Measurements from ENCODE around the gene NEMP1.

The NEMP1 gene

GRCh38 chr12:57095440-57095839 lies 16.8 kb upstream of the NEMP1 start:
- TF ChIP-seq POLR2A (IDR thresholded peaks at IDR 0.05; ENCODE audit: low read depth, low read length) (no peak), TAF1 (IDR thresholded peaks at IDR 0.05; ENCODE audit: borderline replicate concordance, low read depth, low read length) (no peak), POLR2AphosphoS5 (IDR thresholded peaks at IDR 0.05; ENCODE audit: low read depth, low read length) (no peak)
- no peak for DNase-seq (ENCODE audit: insufficient read length)
- FAIRE-seq: no peak

- TF ChIP-seq POLR2AphosphoS5 (IDR thresholded peaks at IDR 0.05; ENCODE audit: low read depth, low read length): peak; percentile 72
- peak; percentile 63 for TF ChIP-seq POLR2A (IDR thresholded peaks at IDR 0.05; ENCODE audit: low read depth, low read length)
- TF ChIP-seq TAF1 (IDR thresholded peaks at IDR 0.05; ENCODE audit: borderline replicate concordance, low read depth, low read length): no peak
- FAIRE-seq (no peak), DNase-seq (ENCODE audit: insufficient read length) (no peak)
Measured at GRCh38 chr12:57094208-57095160, 15.9 kb upstream of the NEMP1 start.

GRCh38 chr12:57093415-57094207 lies 15.0 kb upstream of the NEMP1 start:
- peak; percentile 95 for FAIRE-seq
- TF ChIP-seq POLR2A (IDR thresholded peaks at IDR 0.05; ENCODE audit: low read depth, low read length) (peak; percentile 63), TAF1 (IDR thresholded peaks at IDR 0.05; ENCODE audit: borderline replicate concordance, low read depth, low read length) (no peak), POLR2AphosphoS5 (IDR thresholded peaks at IDR 0.05; ENCODE audit: low read depth, low read length) (no peak; the same call in none of the 2 replicates)
- DNase-seq (ENCODE audit: insufficient read length): peak; percentile 93

GRCh38 chr12:57092876-57093414 lies 14.4 kb upstream of the NEMP1 start:
- TF ChIP-seq TAF1 (IDR thresholded peaks at IDR 0.05; ENCODE audit: borderline replicate concordance, low read depth, low read length): no peak
- TF ChIP-seq POLR2AphosphoS5 (IDR thresholded peaks at IDR 0.05; ENCODE audit: low read depth, low read length): no peak
- TF ChIP-seq POLR2A (IDR thresholded peaks at IDR 0.05; ENCODE audit: low read depth, low read length): no peak
- DNase-seq (ENCODE audit: insufficient read length): no peak
- no peak for FAIRE-seq

GRCh38 chr12:57092529-57092862 lies 13.9 kb upstream of the NEMP1 start:
- DNase-seq (ENCODE audit: insufficient read length) (no peak), FAIRE-seq (no peak)
- no peak for TF ChIP-seq POLR2AphosphoS5 (IDR thresholded peaks at IDR 0.05; ENCODE audit: low read depth, low read length)
- no peak for TF ChIP-seq POLR2A (IDR thresholded peaks at IDR 0.05; ENCODE audit: low read depth, low read length)
- no peak for TF ChIP-seq TAF1 (IDR thresholded peaks at IDR 0.05; ENCODE audit: borderline replicate concordance, low read depth, low read length)

DNA sequence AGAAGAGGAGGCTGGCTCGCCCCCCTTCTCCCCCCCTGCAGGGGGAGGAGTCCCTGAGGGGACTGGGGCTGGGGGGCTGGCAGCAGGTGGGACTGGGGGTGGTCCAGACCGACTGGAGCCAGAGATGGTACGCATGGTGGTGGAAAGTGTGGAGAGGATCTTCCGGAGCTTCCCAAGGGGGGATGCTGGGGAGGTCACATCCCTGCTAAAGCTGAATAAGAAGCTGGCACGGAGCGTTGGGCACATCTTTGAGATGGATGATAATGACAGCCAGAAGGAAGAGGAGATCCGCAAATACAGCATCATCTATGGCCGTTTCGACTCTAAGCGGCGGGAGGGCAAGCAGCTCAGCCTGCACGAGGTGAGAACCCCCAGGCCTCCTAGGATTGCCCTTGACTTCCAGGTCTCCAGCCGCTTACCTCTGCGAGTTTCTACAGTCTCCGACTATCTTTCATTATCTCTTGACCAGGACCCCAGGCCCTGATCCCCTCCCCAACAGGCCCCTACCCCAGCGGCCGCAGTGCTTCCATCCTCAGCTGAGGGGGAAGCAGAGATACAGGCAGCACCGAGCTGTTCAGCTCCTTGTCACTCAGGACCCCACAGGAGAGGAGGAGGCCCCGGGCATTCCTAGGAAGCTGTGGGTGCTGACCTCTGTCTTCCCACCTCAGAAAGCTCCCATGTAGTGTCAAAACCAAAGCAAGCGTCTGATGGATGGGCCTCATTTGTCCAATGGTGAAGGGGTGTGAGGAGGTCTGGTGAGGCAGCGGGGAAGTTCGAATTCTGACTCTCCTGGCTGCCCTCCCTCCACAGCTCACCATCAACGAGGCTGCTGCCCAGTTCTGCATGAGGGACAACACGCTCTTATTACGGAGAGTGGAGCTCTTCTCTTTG lies 13.3 kb upstream of the NEMP1 start:
- DNase-seq (ENCODE audit: insufficient read length) (no peak), FAIRE-seq (no peak)
- TF ChIP-seq POLR2AphosphoS5 (IDR thresholded peaks at IDR 0.05; ENCODE audit: low read depth, low read length) (no peak), POLR2A (IDR thresholded peaks at IDR 0.05; ENCODE audit: low read depth, low read length) (no peak), TAF1 (IDR thresholded peaks at IDR 0.05; ENCODE audit: borderline replicate concordance, low read depth, low read length) (no peak)

DNA sequence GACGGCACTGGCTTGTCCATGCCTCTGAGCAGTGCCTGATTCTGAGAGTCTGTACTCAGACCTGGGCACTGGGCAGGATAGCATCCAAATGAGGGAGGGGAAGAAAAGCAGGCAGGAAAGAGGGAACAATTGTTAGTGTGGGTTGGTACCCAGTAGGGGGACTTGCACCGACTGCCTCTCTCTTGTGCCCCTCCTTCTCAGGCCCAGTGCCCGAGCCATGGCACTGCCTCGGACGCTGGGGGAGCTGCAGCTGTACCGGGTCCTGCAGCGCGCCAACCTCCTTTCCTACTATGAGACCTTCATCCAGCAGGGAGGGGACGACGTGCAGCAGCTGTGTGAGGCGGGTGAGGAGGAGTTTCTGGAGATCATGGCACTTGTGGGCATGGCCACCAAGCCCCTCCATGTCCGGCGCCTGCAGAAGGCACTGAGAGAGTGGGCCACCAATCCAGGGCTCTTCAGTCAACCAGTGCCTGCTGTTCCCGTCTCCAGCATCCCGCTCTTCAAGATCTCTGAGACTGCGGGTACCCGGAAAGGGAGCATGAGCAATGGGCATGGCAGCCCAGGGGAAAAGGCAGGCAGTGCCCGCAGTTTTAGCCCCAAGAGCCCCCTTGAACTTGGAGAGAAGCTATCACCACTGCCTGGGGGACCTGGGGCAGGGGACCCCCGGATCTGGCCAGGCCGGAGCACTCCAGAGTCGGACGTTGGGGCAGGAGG lies 12.5 kb upstream of the NEMP1 start:
- FAIRE-seq: no peak
- TF ChIP-seq POLR2AphosphoS5 (IDR thresholded peaks at IDR 0.05; ENCODE audit: low read depth, low read length) (no peak), TAF1 (IDR thresholded peaks at IDR 0.05; ENCODE audit: borderline replicate concordance, low read depth, low read length) (no peak)
- no peak for DNase-seq (ENCODE audit: insufficient read length)

DNA sequence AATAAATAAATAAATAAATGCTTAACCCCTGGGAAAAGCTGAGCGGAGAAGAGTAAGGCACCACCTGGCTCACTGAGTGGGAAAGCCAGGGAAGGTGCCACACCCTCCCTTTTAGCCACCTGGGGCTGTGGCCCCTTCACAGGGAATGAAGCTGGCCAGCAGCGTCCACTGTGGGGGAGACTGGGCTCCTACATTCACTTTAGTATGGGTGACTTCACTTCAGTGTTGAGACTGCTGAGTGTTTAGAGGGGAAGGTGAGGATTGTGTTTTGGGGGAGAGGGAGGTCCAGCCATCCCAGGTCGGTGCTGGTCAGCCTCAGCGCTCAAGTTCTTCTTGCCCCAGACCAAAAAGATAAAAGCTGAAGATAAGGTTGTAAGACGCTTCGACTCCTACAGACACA lies 11.9 kb upstream of the NEMP1 start:
- TF ChIP-seq TAF1 (IDR thresholded peaks at IDR 0.05; ENCODE audit: borderline replicate concordance, low read depth, low read length): no peak
- TF ChIP-seq POLR2A (IDR thresholded peaks at IDR 0.05; ENCODE audit: low read depth, low read length): no peak
- no peak for TF ChIP-seq POLR2AphosphoS5 (IDR thresholded peaks at IDR 0.05; ENCODE audit: low read depth, low read length)
- FAIRE-seq: no peak
- DNase-seq (ENCODE audit: insufficient read length): no peak

DNA sequence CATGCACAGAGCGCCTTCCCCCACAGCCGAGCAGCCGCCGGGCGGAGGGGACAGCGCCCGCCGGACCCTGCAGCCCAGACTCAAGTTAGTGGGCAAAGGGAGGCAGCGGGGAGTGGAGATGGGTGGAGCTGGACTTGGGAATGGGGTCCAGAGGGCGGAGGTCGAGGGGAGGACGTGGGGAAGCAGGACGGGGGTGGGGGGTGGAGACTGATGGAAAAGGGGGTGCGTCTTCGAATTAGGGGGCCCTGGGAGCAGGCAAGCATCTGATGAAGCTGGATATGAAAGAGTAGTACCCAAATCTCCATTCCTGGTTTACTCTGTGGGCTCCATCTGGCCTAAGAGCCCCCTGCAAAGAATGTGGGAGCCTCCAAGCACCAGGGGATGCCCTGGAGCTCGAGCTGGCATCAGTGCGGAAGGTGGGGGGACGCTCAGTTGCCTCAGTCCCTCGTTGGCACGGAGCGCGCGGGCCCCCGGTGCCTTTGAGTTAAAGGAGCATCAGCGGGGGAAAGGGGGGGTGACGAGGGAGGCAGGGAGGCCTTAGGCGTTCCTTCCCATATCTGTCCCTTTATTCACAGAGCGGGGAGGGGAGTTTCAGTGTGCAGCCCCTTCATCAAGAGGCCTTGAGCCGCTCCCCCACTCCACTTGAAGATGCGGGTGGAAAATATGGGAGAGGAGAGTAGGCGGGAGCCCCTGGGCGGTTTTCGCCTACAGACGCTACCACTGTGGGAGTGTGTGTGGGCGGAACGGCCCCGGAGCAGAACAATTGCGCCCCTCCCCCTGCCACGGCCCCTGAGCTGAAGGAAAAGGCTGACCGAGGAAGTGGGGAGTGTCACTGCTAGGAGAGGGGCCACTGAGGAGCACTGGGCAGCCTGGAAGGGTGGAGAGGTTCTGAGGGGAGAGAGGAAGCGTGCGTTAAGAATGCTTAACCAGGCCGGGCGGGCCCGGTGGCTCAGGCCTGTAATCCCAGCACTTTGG lies 11.0 kb upstream of the NEMP1 start:
- TF ChIP-seq POLR2A (IDR thresholded peaks at IDR 0.05; ENCODE audit: low read depth, low read length): no peak
- TF ChIP-seq TAF1 (IDR thresholded peaks at IDR 0.05; ENCODE audit: borderline replicate concordance, low read depth, low read length): no peak
- no peak for TF ChIP-seq POLR2AphosphoS5 (IDR thresholded peaks at IDR 0.05; ENCODE audit: low read depth, low read length)
- DNase-seq (ENCODE audit: insufficient read length) (no peak), FAIRE-seq (peak; percentile 58)

Measured in GM12892 (cell line).